T-helper 2 cell (primary cell): ENCODE data around the gene CD2.
A peak's percentile ranks its signal among the peaks of the same experiment; 100 is the strongest.

Source experiments
- DNase-seq, 5 experiments: peaks; one replicate each; pipeline versions ENCODE4 v3.0.0 to v3.0.0-alpha.2; 2012 to 2022
- total RNA-seq, 2 donors: gene quantifications; one replicate each; lab custom pipeline; 2026; lab: John Stamatoyannopoulos, UW

Gene CD2, protein sequence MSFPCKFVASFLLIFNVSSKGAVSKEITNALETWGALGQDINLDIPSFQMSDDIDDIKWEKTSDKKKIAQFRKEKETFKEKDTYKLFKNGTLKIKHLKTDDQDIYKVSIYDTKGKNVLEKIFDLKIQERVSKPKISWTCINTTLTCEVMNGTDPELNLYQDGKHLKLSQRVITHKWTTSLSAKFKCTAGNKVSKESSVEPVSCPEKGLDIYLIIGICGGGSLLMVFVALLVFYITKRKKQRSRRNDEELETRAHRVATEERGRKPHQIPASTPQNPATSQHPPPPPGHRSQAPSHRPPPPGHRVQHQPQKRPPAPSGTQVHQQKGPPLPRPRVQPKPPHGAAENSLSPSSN
- total RNA-seq: 166 to 172 reads per million in 2 donors

DNA sequence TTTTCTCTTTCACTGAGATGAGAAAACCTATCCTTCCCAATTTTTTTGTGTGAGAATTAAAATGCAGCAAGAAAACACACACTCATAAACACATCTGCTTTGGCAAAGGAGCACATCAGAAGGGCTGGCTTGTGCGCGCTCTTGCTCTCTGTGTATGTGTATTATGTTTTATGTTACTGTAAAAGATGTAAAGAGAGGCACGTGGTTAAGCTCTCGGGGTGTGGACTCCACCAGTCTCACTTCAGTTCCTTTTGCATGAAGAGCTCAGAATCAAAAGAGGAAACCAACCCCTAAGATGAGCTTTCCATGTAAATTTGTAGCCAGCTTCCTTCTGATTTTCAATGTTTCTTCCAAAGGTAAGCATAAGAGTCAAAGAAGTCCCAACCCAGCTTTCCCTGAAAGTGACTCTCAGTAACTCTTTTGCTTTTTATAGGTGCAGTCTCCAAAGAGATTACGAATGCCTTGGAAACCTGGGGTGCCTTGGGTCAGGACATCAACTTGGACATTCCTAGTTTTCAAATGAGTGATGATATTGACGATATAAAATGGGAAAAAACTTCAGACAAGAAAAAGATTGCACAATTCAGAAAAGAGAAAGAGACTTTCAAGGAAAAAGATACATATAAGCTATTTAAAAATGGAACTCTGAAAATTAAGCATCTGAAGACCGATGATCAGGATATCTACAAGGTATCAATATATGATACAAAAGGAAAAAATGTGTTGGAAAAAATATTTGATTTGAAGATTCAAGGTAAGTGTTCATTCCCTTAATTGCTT lies at the start of gene CD2:
TSS of gene CD2 (plus strand) at position 233 of the 780 bp plus-strand sequence. CDS start at position 296, 63 bp downstream.
- peak in 3 of 5 experiments; percentile 27 to 91 (median 31) for DNase-seq

DNA sequence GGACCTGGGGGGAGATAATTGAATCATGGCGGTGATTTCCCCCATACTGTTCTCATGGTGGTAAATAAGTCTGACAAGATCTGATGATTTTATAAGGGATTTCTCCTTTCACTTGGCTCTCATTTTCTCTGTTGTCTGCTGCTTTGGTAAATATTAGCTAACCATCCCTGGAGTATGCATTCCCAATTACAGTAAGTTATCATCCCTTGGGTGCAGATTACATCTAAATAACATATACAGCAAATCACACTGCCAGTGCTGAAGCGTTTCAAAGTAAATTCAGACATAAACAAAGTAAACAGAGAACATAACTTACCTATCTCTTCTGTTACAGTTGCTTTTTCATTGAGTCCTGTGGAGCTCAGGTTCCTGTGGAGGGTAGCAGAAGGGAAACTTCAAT lies 48.1 kb upstream of the CD2 start:
- no peak for DNase-seq

DNA sequence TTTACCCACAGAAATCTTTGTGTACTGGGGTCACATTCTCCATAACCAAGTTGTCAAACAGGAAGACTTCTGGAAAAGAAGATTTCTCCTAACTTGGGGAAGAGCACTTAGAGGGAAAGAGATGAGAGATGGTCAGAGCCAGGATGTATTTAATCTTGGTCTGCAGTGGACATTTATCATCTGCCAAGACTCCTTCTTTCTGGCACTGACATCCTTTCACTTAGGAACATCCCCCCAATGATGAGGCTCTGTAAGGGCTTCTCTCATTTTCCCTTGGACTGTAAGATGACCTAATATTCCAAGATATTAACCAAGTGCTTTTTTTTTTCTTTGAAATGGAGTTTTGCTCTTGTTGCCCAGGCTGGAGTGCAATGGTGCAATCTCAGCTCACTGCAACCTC lies 47.4 kb upstream of the CD2 start:
- DNase-seq: no peak

DNA sequence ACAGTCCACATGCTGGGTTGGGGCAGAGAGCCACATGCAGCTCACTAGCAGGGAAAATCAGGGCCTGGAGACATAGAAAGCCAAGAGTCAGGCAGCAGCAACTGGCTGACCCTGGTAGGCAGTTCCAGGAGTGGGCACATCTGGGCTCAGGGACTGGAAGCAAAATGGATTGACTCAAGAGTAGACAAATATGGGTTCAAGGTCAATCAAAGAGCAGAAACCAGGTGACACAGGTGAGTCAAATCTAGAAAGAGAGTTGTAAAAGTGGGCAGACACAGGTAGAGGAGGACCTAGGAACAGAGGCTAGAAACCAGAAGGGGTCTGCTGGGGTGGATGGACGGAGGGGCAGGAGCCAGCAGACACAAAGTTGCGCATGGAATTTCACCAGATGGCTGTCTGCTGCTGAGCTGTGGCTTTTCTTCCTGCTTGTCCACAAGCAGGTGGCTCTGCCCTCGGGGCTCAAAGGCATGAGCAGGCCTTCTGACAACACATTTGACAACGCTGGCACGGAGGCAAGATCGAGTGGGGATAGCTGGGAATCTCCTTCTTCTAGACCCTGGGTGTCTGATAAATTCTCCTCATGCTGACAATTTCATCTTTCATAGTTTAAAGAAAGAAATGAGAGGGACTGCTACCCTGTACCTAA lies 45.9 kb upstream of the CD2 start:
- DNase-seq: no peak

DNA sequence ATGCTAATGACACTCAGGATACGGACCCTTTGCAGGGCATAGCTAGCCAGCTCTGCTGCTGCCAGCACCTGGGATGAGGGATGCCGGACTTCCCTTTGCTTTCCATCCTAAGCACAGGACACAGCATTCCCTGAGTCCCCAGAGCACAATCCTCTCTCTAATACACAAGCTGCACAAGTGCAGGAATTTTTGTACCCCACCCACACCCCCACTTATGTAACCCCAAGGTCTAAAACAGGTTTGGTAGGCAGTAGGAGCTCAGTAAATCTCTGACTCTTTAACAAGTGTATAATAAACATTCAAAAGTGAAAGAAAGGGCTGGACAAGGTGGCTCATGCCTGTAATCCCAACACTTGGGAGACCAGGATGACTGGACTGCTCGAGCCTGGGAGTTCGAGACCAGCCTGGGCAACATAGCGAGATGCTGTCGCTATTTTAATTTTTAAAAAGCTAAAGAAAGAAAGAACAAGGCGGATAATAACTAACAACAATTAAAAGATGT lies 44.5 kb upstream of the CD2 start:
- DNase-seq: no peak

DNA sequence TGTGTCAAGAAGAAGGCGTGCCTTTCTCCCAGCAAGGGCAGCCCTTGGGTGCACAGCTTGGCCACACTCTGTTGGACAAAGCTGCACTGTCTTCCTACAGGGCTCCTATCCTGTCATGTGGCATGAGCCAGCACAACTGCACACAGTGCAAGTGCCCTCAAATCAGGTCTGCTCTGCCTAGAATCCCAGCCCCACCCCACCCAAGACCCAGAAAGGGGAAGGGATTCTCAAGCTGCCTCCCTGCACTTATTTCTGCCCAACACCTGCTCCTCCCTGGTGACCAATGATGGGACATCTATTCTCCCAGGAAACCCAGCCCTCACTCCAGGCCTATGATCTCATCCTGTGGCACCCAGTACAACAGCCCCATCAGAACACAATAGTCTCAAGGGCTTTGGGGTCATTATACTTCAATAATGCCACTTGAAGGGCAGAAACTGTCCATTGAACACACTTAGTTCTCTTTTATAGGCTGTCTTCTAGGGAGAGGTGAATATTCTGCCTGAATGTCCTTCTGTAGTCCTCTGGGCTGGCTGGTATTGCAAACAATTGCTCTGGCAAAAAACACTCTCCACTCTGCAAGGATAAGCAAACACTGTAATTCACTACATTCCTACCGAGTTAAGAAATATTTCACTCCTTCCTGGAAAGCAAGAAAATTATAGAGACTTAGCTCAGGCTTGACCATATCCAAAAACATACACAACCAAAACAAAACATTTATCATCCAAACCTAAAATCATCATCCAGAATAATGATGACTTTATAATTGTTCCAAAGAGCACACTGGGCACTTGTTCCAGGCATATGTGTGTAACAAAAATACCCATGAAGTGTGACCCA lies 43.6 kb upstream of the CD2 start:
- DNase-seq: no peak

DNA sequence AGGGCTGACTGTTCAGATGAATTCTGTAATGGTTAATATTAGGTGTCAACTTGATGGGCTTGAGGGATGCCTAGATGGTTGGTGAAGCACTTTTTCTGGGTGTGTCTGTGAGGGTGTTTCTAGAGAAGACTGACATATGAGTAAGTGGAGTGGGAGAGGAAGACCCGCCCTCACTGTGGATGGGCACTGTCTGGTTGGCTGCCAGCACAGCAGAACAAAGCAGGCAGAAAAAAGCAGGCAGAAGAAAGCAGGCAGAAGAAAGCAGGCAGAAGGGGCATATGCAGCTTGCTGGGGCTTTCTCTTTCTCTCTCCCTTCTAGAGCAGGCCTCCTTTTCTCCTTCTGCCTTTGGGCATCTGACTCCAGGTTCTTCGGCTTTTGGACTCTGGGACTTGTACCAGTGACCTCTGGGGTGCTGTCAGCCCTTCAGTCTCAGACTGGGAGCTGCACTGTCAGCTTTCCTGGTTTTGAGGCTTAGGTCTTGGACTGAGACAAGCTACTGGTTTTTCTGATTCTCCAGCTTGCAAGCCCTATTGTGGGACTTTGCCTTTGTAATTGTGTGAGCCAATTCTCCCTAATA lies 42.9 kb upstream of the CD2 start:
- peak in 1 of 5 experiments; percentile 46 for DNase-seq

DNA sequence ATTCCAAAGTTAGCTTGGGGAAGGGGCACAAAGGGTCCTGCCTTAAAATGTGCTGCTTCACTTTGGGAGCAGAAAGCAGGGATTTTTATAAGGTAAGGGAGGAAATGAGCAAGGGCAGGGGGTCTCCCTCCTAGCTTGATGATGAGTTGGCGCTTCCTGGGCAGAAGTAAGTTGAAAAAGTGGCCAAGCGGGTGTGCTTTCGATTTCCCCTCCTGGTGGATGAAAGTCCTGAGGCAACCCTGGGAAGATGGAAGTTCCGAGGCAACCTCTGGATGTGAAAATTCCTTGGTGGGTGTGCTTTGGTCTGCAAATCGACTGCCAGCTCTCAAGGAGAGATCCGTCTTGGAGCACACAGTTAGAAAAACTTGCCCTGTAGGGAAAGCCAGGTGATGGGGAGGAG lies 41.7 kb upstream of the CD2 start:
- DNase-seq: no peak

DNA sequence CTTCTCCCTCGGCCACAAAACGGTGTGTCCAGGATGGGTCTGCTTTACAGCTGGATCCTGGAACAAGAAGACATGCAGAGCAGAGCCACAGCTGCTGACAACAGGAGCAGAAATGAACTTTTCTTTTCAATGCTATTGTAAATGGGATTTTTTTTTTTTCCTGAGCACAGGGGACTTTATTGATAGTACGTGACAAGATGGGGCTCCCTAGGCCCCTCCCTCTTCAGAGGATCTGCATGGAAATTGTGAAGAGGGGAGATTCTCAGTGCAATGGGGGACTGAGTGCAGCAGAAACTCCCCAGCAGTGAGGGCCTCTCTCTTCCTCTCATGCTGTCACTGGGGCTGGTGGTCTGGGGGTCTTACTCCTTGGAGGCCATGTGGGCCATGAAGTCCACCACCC lies 40.8 kb upstream of the CD2 start:
- DNase-seq: no peak

DNA sequence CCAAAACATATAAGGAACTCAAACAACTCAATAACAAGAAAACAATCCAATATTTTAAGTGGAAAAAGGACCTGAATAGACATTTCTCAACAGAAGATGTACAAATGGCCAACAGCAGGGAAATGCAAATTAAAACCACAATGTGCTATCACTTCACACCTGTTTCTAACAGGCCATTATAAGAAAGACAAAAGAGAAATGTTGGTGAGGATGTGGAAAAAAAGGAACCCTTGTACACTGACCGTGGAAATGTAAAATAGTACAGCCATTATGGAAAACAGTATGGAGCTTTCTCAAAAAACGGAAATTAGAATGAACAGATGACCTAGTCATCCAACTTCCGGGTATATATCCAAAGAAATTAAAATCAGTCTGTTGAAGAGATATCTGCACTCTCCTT lies 37.8 kb upstream of the CD2 start:
- DNase-seq: no peak

DNA sequence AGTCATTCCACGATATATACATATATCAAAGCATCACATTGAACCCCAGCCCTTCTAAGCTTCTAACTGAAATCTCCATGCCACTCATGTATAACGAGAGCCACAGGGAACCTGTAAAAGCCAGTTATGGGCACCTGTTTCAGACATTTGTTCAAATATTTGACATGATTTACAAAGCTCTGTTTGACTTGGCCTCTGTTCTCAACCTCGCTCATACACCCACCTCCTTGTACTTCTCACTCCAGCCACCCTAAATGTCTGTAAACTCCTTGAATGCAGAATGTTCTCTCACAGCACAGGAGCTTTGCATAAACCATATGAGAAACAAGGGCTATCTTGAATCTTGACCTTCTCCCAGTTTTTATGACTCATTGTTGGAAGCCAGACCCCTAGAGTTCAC lies 36.9 kb upstream of the CD2 start:
- DNase-seq: no peak

DNA sequence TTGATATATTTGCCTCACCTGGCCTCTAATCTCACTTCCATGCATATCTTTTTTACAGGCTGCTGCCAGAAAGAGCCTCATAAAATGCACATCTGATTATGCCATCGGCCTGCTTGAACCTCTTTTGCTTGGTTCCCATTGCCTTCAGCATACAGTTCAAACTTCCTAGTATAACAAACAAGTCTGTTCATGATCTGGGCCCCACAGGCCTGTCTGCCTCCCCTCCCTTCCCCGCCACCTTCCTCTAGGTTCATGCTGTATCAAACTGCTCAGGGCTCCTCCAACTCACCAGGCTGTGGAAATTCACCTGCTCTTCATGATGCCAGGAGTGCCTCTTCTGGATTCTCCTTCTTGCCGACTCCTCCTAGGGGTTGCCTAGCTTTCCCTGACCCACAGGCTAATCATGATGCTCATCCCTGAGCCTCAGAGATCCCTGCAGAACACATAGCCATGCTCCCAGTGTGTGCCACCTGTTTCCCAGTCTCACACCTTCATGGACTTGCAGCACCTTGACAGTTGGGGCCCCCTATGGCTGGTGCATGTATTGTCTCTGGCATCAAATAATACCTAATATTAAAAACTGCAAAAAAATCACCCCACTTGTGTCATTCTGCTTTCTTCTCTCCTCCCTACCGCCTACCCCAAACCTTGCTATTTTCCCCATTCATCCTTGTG lies 33.7 kb upstream of the CD2 start:
- DNase-seq: no peak

DNA sequence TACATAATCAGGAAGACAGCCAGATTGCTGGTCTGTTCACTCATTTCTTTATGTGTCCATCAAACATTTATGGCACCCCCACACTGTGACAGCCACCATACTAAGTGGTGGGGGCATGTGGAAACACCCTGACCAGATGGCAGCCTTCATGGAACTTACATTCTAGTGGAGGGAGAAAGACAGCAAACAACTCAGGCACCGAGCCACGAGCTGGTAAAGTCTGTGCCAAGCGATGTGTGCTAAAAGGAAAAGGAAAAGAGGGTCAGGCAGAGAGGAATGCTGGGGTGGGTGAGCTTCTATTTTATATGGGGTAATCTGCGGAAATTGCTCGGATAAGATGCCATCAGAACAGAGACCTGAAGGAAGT lies 33.2 kb upstream of the CD2 start:
- no peak for DNase-seq

DNA sequence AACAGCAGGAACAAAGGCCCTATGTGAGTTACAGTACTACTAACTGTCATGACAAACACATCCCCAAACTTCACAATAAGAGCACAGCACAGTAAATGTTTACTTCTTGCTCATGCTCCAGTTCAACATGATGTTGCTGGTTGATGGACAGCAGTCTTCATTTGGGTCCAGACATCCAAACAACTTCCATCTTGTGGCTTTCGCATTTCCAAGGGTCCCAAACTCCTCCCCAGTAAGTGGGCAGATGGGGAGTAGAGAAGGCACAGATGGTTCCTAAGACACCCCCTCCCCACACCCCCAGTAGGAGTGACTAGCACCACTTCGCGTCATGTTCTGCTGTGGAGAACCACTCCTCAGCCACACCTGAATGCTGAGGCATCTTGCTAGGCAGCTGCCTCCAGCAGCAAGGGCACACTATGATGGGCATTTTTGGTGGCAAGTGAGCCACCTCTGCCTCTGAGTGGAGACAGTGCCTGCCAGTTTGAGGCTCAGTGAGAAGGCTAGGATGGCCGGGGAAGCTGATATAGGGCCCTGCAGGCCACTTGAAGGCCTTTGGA lies 32.7 kb upstream of the CD2 start:
- DNase-seq: no peak

DNA sequence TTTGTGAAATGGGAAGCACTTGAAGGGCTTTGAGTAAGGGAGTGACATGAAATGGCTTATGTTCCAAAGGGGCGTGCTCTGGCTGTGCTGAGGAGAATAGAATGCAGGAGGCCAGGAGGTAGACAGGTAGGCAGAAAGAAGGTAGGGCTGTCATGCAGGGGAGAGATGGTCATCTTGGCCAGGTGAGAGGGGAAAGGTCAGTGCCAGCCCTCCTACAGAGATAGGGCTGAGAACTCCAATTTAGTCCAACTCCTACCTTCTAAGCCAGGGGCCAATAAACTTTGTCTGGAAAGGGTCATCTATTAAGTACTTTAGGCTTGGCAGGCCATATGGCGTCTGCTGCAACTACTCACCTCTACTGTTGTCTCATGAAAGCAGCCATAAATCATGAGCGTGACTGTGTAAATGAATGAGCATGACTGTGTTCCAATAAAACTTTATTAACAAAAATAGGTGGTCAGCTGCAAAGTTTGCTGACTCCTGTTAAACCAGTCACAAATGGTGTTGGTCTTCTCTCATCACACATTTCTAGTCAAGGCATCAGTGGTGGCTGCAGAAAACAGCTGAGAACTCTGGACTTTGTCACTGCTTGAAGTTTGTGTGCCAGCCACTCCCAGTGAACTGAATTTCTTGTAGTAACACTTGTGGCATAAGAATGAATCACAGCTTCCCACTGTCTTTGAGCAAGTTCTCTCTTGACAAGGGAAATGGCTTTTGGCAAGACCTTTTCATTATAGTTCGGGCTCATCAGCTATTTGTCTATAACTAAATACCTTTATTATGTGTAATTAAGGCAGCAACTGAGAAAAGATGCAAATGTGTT lies 32.0 kb upstream of the CD2 start:
- no peak for DNase-seq

DNA sequence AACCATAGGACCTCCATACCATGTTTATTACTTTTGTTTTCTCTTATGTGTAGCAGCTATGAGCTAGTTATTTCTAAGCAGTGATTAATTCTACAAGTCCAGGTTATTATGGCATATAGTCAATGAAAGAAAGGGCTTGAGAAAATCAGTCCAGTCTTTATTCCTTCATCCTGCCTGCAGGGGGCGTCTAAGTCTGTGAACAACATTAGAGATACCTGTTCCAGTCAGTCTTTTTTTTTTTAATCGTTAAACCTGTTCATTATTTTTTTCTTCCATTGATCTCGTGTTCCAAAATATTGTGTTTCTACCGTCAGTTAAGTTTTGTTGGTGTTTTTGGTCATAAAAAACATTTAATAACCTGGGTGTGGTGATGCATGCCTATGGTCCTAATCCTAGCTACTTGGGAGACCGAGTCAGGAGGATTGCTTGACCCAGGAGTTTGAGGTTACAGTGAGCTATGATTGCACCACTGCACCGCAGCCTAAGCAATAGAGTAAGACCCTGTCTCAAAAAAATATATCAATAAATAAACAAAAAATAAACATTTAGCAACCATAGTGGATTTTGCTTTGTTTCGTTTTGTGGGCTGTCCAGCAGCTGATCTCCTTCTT lies 29.4 kb upstream of the CD2 start:
- peak; percentile 25 to 81 (median 65) for DNase-seq

DNA sequence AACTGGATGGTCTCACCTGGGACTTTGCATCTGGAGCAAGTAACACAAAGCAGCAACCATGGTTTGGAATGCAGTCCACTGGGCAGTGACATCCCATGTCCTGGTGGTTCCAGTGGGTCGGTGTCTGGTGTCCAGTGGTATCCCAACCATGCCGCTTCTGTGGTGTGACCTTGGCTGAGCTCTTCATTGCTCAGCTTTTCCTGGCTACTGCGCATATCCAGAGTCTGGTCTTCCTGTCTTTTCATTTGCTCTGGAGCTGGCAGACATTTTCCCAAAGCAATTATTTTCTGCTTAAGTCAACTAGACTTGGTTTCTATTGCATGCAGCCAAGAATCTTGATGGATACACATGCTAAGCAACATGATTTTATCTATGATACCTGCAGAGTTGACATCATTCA lies 28.4 kb upstream of the CD2 start:
- no peak for DNase-seq

DNA sequence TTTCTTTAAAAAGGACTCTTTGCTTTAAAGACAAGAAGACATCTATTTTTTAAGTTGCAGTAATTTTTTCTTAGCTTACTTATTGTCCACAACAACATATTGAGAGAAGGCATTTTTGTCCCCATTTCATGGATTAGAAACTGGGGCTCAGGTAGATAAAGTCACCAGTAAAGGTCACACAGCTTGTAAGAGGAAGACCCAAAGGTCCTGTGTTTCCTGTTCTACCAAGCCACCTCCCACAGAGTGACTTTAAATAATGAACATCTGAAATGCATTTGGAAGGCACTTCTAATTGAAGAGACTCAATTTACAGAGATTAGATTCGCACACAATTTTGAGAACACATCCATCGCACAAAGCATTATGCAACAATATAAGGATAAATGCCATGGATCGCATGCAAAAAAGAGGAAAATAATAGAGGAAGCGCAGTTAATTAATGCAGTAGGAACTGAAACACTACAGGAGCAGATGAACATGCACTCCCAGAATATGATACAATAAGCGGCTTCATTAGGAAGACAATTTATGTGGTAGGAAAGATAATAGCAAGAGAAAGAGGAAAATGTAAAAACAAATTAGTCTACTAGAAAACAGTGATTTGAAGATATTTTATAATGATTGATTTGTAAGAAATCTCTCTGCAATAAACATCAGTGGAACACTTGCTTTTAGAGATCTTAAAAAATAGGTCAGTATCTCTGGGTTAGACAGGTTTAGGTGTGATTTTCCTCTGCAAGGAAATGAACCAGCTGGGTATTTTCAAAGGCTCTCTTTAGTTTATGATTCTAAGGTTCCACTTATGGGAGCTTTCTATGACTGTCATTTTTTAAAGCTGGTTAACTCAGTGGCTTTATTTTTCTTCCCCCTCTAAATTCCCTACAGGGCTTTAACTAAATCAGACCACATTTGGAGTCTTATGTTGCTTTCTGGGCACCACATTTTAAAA lies 27.1 kb upstream of the CD2 start:
- no peak for DNase-seq

DNA sequence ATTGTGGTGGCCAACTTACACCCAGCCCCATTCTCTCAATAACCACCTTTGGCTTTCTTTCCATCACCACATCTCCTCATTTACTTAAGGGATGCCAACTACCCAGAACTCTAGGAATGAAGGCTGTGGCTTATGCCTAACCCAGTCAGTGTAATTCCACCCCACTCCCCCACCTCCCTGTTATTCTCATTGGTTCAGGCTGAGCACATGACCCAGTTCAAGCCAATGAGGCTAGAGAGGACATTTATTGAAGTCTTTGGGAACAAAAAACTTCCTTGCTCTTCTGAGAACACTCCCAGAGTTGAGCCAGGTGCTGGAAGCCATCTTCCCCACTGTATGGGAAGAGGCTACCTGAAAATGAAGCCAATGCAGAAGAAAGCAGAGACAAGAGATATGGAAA lies 22.8 kb upstream of the CD2 start:
- no peak for DNase-seq
